ENCODE results near the gene PNLIPRP3. TPM values are rescaled to one million over a fixed set of nuclear protein-coding genes. Genes with fewer than 3 reads are reported as not detected.

The PNLIPRP3 gene
- total and polyA plus RNA-seq, 9 of the 15 experiments (the other 6 are each of a cell fraction or from before 2014, with no cell fraction given), result not detected

- TF ChIP-seq MGA (IDR thresholded peaks at IDR 0.05), result no peak
- no peak for TF ChIP-seq POLR2AphosphoS5 (IDR thresholded peaks at IDR 0.05; ENCODE audit: control insufficient read depth, insufficient read depth, low read depth, low read length)
- TF ChIP-seq KAT8 (IDR thresholded peaks at IDR 0.05; ENCODE audit: low read depth), result no peak
- TF ChIP-seq FOXA3 (CRISPR knock-in tag; conservative IDR thresholded peaks at IDR 0.05 in 1 of 2, IDR thresholded peaks at IDR 0.05 in 1 of 2), result no peak
- TF ChIP-seq ZBED1 (IDR thresholded peaks at IDR 0.05), result no peak
- TF ChIP-seq BDP1 (IDR thresholded peaks at IDR 0.05; ENCODE audit: insufficient read depth, insufficient read length), result no peak
Observed at GRCh38 chr10:116476461-116476860, 48.8 kb downstream of the PNLIPRP3 start (continued).

Measured in K562 (cell line).